ENCODE data around the gene ZNF761.
"Not testable (repeated sequence)": the region's sequence is repeated elsewhere in the genome, so short reads cannot be mapped to it uniquely, and the experiment has no call there.

The ZNF761 gene

GRCh38 chr19:53460131-53460721 is 28.4 kb downstream of the ZNF761 start:
- DNase-seq (ENCODE audit: low read depth in 2 of 2): not testable (repeated sequence)

DNA sequence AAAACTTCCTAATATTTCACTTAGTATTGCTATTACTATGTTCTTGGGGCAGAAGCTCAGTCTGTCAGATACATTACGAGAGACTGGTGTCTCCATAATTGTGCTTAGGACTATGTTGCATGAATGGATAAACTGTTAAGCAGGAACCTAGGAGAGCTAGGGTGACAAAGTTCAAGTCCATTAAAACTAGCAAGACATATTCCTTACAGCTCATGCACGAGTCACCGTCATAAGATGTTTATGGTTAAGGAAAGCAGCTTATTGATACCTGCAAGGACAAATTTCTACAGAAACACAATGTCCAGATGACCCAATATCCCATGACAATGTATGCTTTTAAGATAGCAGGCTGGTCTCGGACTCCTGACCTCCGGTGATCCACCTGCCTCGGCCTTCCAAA is 30.1 kb downstream of the ZNF761 start:
- no peak for DNase-seq (ENCODE audit: low read depth in 2 of 2)

DNA sequence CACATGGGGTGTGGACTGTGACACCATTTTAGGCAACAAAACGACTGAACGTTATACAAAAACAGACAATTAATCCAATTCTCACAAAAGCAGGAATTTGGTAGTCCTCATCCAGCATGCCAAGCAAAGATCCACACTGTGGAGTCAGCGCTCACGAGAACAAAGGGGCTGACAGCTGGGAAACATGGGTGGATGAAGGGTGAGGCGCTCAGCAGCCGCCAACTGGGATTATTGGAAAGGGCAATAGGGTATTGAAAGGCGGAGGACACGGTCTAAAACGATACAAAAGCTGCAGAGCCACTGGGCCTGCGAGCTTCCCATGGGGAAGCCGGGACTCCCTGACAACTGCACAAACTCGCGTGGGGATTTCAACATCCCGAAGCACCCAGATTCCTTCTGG is 31.1 kb downstream of the ZNF761 start:
- DNase-seq (ENCODE audit: low read depth in 2 of 2): no peak

DNA sequence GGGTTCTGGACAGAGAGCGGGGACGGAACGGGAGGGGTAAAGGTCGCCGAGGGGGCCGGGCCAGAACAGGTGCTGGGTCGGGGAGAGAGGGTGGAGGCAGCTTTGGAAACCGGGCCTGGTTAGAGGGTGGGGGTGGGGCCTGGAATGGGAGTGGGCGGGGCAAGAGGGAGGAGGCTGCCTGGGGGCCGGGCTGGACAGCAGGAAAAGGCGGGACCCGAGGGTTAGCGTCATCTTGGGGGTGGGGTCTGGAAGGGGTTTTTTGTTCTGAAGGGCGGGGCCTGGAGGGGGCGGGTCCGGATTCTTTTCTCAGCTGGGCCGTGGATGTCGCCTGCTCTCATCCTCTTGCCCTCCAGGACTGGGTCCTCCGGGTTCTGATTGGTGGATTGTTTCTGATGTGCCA is 31.5 kb downstream of the ZNF761 start:
- no peak for DNase-seq (ENCODE audit: low read depth in 2 of 2)

DNA sequence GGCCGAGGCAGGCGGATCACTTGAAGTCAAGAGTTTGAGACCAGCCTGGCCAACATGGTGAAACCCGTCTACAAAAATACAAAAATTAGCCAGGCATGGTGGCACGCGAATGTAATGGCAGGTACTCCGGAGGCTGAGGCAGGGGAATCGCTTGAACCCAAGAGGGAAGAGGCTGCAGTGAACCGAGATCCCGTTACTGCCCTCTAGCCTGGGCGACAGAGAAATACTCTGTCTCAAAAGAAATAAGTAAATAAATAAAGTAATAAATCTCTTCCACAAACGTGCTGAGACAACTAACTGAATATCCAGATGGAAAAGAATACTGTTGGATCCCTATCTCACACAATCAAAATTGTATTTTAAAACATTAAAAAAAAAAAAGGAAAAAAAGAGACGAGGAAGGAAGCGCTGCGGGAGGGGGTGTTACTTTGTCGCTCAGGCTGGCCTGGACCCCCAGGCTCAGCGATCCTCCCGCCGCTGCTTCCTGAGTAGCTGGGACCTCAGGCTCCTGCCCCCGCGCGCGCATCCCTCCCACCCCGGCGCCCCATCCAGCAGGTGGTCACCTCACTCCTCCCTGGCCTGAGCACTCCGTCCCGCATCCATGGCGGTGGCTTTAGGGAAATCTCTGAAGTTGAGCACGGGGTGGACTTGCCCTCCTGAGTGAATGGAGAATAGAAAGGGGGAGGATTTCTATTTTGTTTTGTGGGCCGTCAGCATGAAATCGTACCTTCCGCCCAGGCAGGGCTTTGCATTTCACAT is 35.1 kb downstream of the ZNF761 start:
- no peak for DNase-seq (ENCODE audit: low read depth in 2 of 2)

GRCh38 chr19:53467485-53468262 is 35.9 kb downstream of the ZNF761 start, which contains the start of gene ZNF813:
Gene ZNF813 (plus strand): TSS chr19:53467733. CDS start chr19:53483823, 16,090 bp downstream.
- DNase-seq (ENCODE audit: low read depth in 2 of 2): peak; percentile 94 to 95

- not testable (repeated sequence) for DNase-seq (ENCODE audit: low read depth in 2 of 2)
Measured at GRCh38 chr19:53468628-53469027, 36.8 kb downstream of the ZNF761 start.

DNA sequence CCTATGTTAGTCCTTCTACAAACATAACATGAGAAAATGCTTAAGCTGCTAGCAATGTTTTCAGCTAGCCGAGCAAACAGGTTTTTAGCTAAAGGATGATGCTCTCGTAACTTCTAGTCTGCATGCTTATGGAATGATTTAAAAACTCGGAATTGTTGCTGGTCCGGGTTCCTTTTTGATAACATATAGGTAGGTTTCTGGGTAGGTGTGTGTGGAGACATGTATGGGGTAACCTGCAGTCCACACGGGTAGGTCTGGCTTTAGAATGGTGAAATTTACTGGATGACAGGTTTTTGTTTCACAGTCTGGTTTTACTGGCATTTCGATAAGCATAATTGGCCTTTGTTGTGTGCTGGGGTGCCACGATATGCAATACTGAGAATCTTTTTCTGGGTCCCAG is 40.1 kb downstream of the ZNF761 start:
- no peak for DNase-seq (ENCODE audit: low read depth in 2 of 2)

DNA sequence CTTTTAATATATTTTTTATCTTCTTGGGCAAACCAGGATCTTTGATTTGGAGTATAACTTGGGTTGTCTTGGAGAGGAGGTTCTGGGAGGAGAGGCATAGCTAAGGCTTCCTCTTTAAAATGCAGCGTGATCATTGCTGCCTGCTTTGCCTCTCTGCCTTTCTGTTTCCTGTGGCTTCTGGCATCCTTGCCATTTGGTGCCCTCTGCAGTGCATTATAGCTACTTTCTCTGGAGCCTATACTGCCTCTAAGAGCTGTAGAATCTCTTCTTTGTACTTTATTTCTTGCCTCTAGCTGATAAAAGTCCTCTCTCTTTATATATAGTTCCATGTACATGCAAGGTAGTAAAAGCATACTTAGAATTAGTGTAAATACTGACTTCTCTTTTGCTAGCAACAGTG is 43.0 kb downstream of the ZNF761 start:
- not testable (repeated sequence) for DNase-seq (ENCODE audit: low read depth in 2 of 2)

DNA sequence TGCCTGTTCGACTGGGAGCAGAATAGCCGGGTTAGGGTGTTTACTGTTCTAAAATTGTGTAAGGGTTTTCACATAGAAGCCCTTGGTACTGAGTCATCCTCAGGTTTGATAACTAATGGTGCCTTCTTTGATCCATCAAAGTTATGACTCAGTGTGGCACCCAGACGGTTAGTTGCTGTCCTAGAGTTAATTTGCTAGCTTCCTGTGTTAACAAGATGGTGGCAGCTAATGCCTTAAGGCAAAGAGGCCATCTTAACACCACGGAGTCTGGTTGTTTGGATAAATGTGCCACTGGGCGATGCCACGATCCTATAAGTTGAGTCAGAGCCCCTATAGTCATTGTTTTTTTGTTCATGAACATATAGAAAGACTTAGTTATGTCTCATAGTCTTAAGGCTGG is 43.7 kb downstream of the ZNF761 start:
- DNase-seq (ENCODE audit: low read depth in 2 of 2): not testable (repeated sequence)

- DNase-seq (ENCODE audit: low read depth in 2 of 2): not testable (repeated sequence)
Measured at GRCh38 chr19:53483751-53484150, 52.0 kb downstream of the ZNF761 start.

- no peak for DNase-seq (ENCODE audit: low read depth in 2 of 2)
Measured at GRCh38 chr19:53485046-53486004, 53.5 kb downstream of the ZNF761 start.

- no peak for DNase-seq (ENCODE audit: low read depth in 2 of 2)
Measured at GRCh38 chr19:53492153-53492552, 60.4 kb downstream of the ZNF761 start.

- not testable (repeated sequence) for DNase-seq (ENCODE audit: low read depth in 2 of 2)
Measured at GRCh38 chr19:53497311-53498023, 65.7 kb downstream of the ZNF761 start.

GRCh38 chr19:53498024-53498395 is 66.2 kb downstream of the ZNF761 start:
- not testable (repeated sequence) for DNase-seq (ENCODE audit: low read depth in 2 of 2)

GRCh38 chr19:53503151-53503550 is 71.4 kb downstream of the ZNF761 start:
- DNase-seq (ENCODE audit: low read depth in 2 of 2): not testable (repeated sequence)

GRCh38 chr19:53503671-53504364 is 72.0 kb downstream of the ZNF761 start:
- DNase-seq (ENCODE audit: low read depth in 2 of 2): not testable (repeated sequence)

GRCh38 chr19:53504365-53504703 is 72.5 kb downstream of the ZNF761 start:
- DNase-seq (ENCODE audit: low read depth in 2 of 2): not testable (repeated sequence)

DNA sequence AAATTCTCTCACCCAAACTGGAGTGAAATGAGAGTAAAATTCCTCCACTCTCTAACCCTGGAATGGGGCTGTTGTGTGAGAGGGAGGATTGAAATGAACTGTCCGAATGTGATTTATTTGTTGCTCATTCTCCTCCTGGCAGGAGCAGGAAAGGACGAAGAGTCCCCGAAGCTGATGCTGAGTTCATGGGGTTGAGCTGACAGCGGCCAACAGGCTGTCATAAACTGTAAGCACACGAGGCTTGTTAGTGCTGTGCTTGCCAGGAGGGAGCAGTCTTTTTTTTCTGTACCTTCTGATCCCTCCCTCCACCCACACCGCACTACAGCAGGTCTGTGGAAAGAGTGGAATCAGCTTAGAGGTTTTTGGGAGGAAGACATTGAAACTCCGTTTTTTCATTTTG is 73.1 kb downstream of the ZNF761 start:
- no peak for DNase-seq (ENCODE audit: low read depth in 2 of 2)

DNA sequence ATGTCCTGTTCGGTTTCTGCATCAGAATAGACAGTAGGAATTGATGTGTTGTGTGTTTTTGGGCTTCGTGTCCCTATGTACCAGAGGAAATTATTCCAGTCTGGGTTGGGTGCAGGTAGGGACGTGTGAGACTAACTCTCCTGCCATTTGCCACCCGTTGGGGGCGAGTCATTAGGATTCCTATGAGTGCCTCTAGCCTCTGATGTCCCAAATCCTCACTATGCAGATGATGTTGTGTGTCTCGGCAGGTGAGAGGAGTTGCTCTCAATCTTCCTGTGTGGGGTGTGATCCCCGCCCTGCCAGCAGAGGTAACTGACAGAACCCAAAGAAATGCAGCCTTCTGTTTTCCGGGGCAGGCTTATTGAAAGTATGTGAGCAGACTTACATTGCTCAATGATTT is 74.9 kb downstream of the ZNF761 start:
- DNase-seq (ENCODE audit: low read depth in 2 of 2): no peak
